Measurements from ENCODE around the gene NRIP3. TPM values are rescaled to one million over a fixed set of nuclear protein-coding genes. Genes with fewer than 3 reads are reported as not detected.
A peak's percentile ranks its signal among the peaks of the same experiment; 100 is the strongest.

NRIP3 gene
- 5.0 and 5.5 TPM in 2 replicates for total RNA-seq

DNA sequence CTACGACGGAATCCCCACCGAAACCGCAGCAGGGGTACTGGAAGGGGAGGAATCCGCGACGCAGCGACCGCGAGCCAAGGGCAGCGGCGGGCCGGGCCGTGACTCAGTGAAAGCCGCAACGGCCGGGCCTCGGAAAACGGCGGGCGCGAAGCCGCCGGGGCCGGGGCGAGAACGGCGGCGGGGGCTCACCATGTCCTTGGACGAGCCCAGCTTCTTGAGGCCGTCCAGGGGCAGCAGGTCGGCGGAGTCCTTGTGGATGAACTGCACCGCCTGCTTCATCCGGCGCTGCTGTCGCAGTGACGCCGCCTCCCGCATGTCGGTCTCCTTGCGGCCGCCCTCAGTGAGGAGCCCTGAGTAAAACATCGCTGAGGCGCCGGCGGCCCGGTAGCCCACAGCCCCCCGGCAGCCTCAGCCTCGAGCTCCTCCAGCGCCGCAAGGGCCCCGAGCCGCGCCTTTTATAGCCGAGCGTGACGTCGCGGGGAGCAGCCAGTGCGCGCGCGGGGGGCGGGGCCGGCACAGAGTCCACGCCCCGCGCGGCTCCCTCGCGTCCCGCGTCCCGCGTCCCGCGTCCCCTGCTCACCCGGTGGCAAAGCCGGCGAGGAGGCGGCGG, at the start of gene NRIP3:
NRIP3 (minus strand) TSS at position 429 of the 610 bp plus-strand sequence; CDS start at position 363, 66 bp downstream.
- Mint-ChIP-seq H3K9me3 (no peaks in the 10 kb centered on the region), H3K36me3 (ENCODE audit: low read depth) (no peaks in the 10 kb centered on the region), H3K27me3 (ENCODE audit: low read depth) (peaks cover 50% of the 10 kb centered on the region), H3K27ac (peak within 1 kb of the TSS; percentile 23), H3K4me1 (ENCODE audit: low read depth) (peaks cover 29% of the 10 kb centered on the region), H3K4me3 (ENCODE audit: low read depth) (peak within 1 kb of the TSS; percentile 75)
- intact Hi-C loops (cut with micrococcal nuclease): loop anchor here (1.0 to 5.0 kb wide), 6 partner anchors 39 to 459 kb away; partner anchors contain the start of genes AKIP1, TMEM9B and ZNF143
- peak; percentile 71 for DNase-seq (ENCODE audit: low spot score)

DNA sequence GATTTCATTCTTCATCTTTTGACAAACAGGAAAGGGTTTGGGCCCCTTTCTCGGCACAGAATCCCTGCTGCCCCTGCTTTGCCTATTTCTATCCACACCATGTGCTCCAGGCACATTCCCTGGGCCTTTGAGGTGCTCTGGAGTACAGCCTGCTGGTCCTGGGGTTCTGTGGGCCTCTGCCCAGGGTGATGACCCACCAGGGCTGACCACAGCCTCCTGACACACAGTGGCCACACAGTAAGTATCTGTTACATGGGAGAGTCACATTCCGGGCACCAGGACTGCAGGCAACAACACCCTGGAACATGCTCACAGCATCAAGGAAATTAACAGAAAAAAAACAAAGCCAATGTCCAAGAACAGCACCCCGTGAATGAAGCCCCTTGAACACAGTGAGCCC, 48.5 kb upstream of the NRIP3 start:
- DNase-seq (ENCODE audit: low spot score): no peak
- Mint-ChIP-seq H3K4me3 (ENCODE audit: low read depth) (no peak overlapping the region), H3K4me1 (ENCODE audit: low read depth) (no peaks in the 10 kb centered on the region), H3K27ac (no peak overlapping the region), H3K27me3 (ENCODE audit: low read depth) (peaks cover 13% of the 10 kb centered on the region), H3K36me3 (ENCODE audit: low read depth) (no peaks in the 10 kb centered on the region), H3K9me3 (no peaks in the 10 kb centered on the region)
- intact Hi-C loops (cut with micrococcal nuclease): no loop called here

DNA sequence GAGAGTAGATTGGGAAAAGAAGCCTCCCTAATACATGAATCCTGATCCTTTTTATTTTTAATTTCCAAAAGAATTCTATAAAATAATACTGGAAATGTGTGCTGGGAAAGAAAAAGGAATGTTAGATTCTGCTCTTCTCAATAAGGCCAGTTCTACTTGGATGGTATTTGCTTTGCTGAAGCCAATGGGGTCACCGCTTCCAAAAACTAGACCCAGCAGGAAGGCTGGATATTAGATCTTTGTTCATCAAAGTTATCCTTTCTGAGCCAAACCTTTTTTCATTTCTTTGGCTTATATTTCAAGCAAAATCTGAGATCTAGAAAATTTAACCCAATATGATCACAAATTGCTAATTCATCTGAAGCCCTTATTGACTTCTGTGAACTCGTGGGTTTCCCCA, 46.2 kb upstream of the NRIP3 start:
- Mint-ChIP-seq H3K27ac (no peak overlapping the region), H3K27me3 (ENCODE audit: low read depth) (peaks cover 8% of the 10 kb centered on the region), H3K36me3 (ENCODE audit: low read depth) (no peaks in the 10 kb centered on the region), H3K4me3 (ENCODE audit: low read depth) (no peak overlapping the region), H3K4me1 (ENCODE audit: low read depth) (no peaks in the 10 kb centered on the region), H3K9me3 (no peaks in the 10 kb centered on the region)
- intact Hi-C loops (cut with micrococcal nuclease): no loop called here
- DNase-seq (ENCODE audit: low spot score): no peak

DNA sequence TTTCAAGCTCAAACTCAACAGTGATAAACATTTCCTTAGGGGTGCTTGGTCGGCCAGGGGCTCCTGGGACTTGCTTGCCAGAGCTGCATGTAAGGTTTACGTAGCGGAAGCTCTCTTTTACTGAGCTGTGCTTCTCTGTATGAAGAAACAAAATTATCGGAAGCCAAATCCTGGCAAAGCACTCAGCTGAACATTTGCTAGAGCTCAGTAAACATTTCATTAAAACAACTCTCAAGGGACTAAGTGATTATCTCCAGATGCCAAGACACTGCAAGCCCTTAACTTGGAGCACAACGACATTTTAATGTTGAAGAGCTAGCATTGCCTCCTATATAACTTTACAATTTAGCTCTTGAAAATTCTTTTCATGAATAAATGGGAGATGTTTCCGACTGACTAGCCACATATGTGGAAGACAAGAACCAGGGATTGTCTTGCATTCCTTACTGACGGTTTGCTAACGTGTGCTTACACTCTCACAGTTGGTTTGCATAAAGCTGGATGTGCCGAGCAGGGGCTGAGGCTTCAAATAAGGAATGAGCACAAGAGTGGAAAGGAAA, 44.2 kb upstream of the NRIP3 start:
- no peaks in the 10 kb centered on the region for H3K36me3 Mint-ChIP-seq (ENCODE audit: low read depth)
- no peak overlapping the region for H3K27ac Mint-ChIP-seq
- intact Hi-C loops (cut with micrococcal nuclease): no loop called here
- no peaks in the 10 kb centered on the region for H3K9me3 Mint-ChIP-seq
- H3K4me3 Mint-ChIP-seq (ENCODE audit: low read depth): no peak overlapping the region
- peaks cover 16% of the 10 kb centered on the region for H3K27me3 Mint-ChIP-seq (ENCODE audit: low read depth)
- H3K4me1 Mint-ChIP-seq (ENCODE audit: low read depth): no peaks in the 10 kb centered on the region
- no peak for DNase-seq (ENCODE audit: low spot score)

DNA sequence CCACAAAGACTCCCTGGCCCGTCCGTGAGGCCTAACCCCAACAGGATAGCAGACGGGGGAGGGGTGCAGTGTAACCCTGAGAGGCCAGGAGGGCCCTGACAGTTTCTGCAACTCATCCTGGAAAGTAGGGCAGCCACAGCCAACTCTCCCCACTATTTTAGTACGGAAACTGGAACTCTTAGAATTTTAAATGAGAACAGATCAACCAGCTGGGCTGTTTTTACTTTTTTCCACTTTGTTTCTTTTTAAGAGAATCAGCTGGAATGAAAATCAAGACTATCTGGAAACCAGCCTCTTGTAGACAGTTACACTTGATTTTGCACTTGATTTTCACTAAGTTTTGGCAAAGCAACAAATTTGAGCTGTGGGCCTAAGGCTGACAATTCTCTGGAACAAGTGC, 42.7 kb upstream of the NRIP3 start:
- no peak overlapping the region for H3K4me3 Mint-ChIP-seq (ENCODE audit: low read depth)
- intact Hi-C loops (cut with micrococcal nuclease): no loop called here
- H3K27ac Mint-ChIP-seq: no peak overlapping the region
- peaks cover 16% of the 10 kb centered on the region for H3K27me3 Mint-ChIP-seq (ENCODE audit: low read depth)
- H3K4me1 Mint-ChIP-seq (ENCODE audit: low read depth): no peaks in the 10 kb centered on the region
- no peaks in the 10 kb centered on the region for H3K36me3 Mint-ChIP-seq (ENCODE audit: low read depth)
- H3K9me3 Mint-ChIP-seq: no peaks in the 10 kb centered on the region
- DNase-seq (ENCODE audit: low spot score): no peak

DNA sequence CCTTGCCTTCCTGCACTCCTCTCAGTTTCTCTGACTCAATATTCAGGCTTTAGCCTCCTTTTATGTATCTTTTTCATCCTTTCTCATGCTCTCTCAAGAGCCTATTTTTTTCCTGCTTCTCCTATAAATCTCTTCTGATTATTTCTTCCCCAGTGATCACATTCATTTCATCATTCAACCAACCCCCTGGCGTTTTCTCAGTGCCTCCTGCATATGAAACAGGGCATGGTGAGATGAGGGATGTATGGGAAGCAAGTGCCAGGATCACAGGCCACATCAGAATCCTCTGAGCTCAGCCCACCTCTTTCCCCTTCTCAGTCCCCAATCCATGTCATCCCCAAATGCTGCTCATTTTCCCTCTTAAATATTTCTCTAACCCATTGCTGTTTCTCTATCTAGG, 38.7 kb upstream of the NRIP3 start:
- intact Hi-C loops (cut with micrococcal nuclease): no loop called here
- Mint-ChIP-seq H3K4me1 (ENCODE audit: low read depth) (no peaks in the 10 kb centered on the region), H3K27ac (no peak overlapping the region), H3K9me3 (no peaks in the 10 kb centered on the region), H3K27me3 (ENCODE audit: low read depth) (peaks cover 19% of the 10 kb centered on the region), H3K36me3 (ENCODE audit: low read depth) (no peaks in the 10 kb centered on the region), H3K4me3 (ENCODE audit: low read depth) (no peak overlapping the region)
- DNase-seq (ENCODE audit: low spot score): no peak

DNA sequence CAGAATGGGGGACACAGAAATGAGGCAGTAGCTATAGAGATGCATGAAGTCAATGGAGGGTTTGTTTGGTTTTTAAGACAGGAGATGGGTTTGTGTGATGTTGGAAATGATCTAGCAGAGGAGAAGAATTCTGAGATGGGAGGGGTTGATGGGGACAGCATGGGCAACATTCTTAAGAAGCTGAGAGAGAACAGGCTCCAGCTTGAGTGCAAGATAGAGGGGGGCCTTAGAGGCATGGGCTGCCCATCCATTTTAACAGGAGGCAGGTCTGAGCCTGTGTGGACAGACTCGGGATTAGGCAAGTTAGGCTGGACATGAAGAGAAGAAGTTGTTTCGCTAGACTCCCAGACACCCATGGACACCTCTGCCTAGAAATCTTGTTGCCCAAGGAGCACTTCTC, 37.9 kb upstream of the NRIP3 start:
- DNase-seq (ENCODE audit: low spot score): no peak
- H3K9me3 Mint-ChIP-seq: no peaks in the 10 kb centered on the region
- H3K4me3 Mint-ChIP-seq (ENCODE audit: low read depth): no peak overlapping the region
- H3K4me1 Mint-ChIP-seq (ENCODE audit: low read depth): no peaks in the 10 kb centered on the region
- no peak overlapping the region for H3K27ac Mint-ChIP-seq
- H3K27me3 Mint-ChIP-seq (ENCODE audit: low read depth): peaks cover 19% of the 10 kb centered on the region
- intact Hi-C loops (cut with micrococcal nuclease): no loop called here
- H3K36me3 Mint-ChIP-seq (ENCODE audit: low read depth): no peaks in the 10 kb centered on the region

DNA sequence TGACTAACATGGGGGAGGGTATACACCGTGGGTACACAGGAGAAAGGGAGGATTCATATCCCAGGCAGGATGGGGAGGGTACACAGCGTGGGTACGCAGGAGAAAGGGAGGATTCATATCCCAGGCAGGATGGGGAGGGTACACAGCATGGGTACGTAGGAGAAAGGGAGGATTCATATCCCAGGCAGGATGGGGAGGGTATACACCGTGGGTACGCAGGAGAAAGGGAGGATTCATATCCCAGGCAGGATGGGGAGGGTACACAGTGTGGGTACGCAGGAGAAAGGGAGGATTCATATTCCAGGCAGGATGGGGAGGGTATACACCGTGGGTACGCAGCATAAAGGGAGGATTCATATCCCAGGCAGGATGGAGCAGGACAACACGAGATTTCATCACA, 36.6 kb upstream of the NRIP3 start:
- Mint-ChIP-seq H3K9me3 (no peaks in the 10 kb centered on the region), H3K27me3 (ENCODE audit: low read depth) (peaks cover 19% of the 10 kb centered on the region), H3K27ac (no peak overlapping the region)

DNA sequence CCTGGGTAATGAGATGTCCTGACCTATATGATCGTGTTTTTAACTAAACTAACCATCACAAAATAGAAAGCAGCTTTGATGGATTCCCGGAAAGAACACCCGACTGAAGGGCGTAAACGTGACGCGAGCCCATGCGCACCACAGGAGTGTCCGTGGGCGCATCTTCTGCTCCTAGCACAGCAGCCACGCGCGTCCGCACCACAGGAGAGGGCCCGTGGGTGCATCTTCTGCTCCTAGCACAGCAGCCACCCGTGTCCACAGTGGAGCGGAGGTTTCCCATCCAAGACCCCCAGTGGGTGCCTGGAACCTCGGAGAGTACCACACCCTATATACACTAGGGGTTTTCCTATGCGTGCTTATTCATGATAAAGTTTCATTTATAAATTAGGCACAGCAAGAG, 36.1 kb upstream of the NRIP3 start:
- no peak for DNase-seq (ENCODE audit: low spot score)
- Mint-ChIP-seq H3K9me3 (no peaks in the 10 kb centered on the region), H3K4me3 (ENCODE audit: low read depth) (no peak overlapping the region), H3K36me3 (ENCODE audit: low read depth) (no peaks in the 10 kb centered on the region), H3K27me3 (ENCODE audit: low read depth) (peaks cover 22% of the 10 kb centered on the region), H3K4me1 (ENCODE audit: low read depth) (no peaks in the 10 kb centered on the region), H3K27ac (no peak overlapping the region)
- intact Hi-C loops (cut with micrococcal nuclease): no loop called here

More for the DNA sequence above, 36.6 kb upstream of the NRIP3 start:
- no peaks in the 10 kb centered on the region for H3K36me3 Mint-ChIP-seq (ENCODE audit: low read depth)
- H3K4me3 Mint-ChIP-seq (ENCODE audit: low read depth): no peak overlapping the region
- DNase-seq (ENCODE audit: low spot score): no peak
- intact Hi-C loops (cut with micrococcal nuclease): no loop called here
- no peaks in the 10 kb centered on the region for H3K4me1 Mint-ChIP-seq (ENCODE audit: low read depth)

DNA sequence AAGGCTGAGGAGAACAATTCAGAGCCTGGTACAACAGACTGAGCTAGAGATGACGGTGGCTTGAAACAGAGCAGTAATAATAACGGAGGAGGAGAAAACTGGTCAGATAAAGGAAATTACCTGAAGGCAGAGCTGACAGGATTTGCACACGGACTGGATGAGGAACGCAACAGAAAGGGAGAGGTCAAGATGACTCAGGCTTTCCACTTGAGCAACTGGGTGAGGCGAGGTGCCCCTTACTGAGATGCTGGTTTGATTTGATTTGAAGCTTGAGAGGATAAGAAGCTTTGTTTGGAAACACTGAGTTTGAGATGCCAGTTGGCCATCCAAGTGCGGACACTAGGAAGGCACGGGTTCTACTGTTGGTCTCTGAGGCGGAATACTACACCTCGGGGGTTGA, 35.4 kb upstream of the NRIP3 start:
- no peak for DNase-seq (ENCODE audit: low spot score)
- Mint-ChIP-seq H3K36me3 (ENCODE audit: low read depth) (no peaks in the 10 kb centered on the region), H3K27ac (no peak overlapping the region), H3K4me3 (ENCODE audit: low read depth) (no peak overlapping the region), H3K4me1 (ENCODE audit: low read depth) (no peaks in the 10 kb centered on the region), H3K27me3 (ENCODE audit: low read depth) (peaks cover 19% of the 10 kb centered on the region), H3K9me3 (no peaks in the 10 kb centered on the region)
- intact Hi-C loops (cut with micrococcal nuclease): no loop called here

DNA sequence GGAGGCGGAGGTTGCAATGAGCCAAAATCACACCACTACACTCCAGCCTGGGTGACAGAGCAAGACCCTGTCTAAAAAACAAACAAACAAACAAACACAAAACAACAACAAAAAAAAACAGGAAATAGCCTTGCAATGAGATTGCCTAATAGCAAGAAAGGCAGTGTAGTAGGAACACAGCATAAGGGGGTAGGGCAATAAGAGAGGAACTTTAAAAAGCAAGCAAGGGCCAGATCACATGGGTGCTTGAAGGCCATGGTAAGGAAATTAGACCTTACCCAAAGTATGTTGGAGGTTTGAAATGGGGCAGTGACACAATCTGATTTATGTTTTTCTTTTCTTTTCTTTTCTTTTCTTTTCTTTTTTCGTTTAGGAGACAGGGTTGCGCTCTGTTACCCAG, 34.7 kb upstream of the NRIP3 start:
- H3K9me3 Mint-ChIP-seq: no peaks in the 10 kb centered on the region

DNA sequence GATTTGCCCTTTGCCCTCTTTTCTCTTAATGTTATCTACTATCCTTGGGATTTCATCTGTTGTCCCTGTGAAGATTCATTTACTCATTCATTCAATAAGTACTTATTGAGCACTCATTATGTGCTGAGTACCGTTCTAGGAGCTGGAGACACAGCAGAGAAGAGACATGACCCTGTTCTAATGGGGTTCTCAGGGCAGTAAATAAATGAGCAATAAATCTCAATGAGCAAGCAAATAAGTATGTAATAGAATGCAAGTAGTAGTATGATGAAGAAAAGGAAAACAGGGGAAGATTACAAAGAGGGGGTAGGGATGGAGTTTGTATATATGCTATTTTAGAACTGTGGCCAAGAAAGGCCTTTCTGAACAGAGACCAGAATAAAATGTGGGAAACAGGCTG, 34.2 kb upstream of the NRIP3 start:
- Mint-ChIP-seq H3K4me1 (ENCODE audit: low read depth) (no peaks in the 10 kb centered on the region), H3K27ac (no peak overlapping the region), H3K4me3 (ENCODE audit: low read depth) (no peak overlapping the region), H3K27me3 (ENCODE audit: low read depth) (peaks cover 22% of the 10 kb centered on the region), H3K9me3 (no peaks in the 10 kb centered on the region), H3K36me3 (ENCODE audit: low read depth) (no peaks in the 10 kb centered on the region)
- intact Hi-C loops (cut with micrococcal nuclease): no loop called here
- DNase-seq (ENCODE audit: low spot score): no peak

More for the DNA sequence above, 34.7 kb upstream of the NRIP3 start:
- Mint-ChIP-seq H3K27me3 (ENCODE audit: low read depth) (peaks cover 21% of the 10 kb centered on the region), H3K36me3 (ENCODE audit: low read depth) (no peaks in the 10 kb centered on the region), H3K4me1 (ENCODE audit: low read depth) (no peaks in the 10 kb centered on the region), H3K27ac (no peak overlapping the region), H3K4me3 (ENCODE audit: low read depth) (no peak overlapping the region)
- intact Hi-C loops (cut with micrococcal nuclease): no loop called here
- no peak for DNase-seq (ENCODE audit: low spot score)

DNA sequence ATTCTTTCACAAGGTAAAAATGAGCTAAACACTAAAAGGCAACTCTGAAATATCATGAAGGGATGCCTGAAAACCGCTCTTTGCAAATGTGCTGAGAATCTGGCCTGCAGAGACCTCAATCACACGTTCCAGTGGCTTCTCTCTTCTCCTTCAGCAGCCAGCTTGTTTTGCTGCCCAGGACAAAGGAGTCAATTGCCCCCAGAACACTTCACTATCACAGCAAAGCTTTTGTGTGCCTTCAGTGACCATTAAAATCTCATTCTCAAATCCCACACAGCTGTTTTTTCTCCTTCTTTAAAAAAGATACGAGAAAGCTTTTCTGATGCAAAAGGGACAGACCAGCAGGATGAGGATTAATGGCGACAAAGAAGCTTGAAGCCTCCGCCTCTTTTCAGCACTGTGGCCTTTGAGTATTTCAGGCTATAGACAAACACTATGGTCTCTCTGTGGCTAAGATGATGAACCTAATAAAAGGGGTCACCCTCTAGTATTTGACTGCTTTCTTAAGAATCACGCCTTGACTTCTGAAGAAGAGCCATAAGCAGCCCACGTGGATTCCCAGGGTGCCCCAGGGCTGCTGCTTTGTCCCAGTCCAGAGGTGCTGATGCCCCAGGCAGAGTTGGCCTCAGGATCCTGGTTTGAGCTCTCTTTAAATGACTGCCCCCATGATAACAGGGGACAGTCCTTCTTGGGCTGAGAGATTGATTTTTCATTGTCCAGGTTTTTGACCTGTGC, 33.4 kb upstream of the NRIP3 start:
- Mint-ChIP-seq H3K4me1 (ENCODE audit: low read depth) (no peaks in the 10 kb centered on the region), H3K4me3 (ENCODE audit: low read depth) (no peak overlapping the region), H3K27me3 (ENCODE audit: low read depth) (peaks cover 22% of the 10 kb centered on the region), H3K27ac (no peak overlapping the region), H3K36me3 (ENCODE audit: low read depth) (no peaks in the 10 kb centered on the region), H3K9me3 (no peaks in the 10 kb centered on the region)
- DNase-seq (ENCODE audit: low spot score): no peak
- intact Hi-C loops (cut with micrococcal nuclease): no loop called here
